GM19025 (cell line): ENCODE data around the gene PXN.
"Not testable (repeated sequence)": the region's sequence is repeated elsewhere in the genome, so short reads cannot be mapped to it uniquely, and the experiment has no call there.

Experiments used
- ATAC-seq: cut with Tn5 transposase; IDR thresholded peaks from one replicate; pipeline ENCODE4 v1.9.1; 2021; ENCODE audit warnings: mild to moderate bottlenecking, low read depth, moderate library complexity; ENCODE audit not compliant: unreplicated experiment

The PXN gene

DNA sequence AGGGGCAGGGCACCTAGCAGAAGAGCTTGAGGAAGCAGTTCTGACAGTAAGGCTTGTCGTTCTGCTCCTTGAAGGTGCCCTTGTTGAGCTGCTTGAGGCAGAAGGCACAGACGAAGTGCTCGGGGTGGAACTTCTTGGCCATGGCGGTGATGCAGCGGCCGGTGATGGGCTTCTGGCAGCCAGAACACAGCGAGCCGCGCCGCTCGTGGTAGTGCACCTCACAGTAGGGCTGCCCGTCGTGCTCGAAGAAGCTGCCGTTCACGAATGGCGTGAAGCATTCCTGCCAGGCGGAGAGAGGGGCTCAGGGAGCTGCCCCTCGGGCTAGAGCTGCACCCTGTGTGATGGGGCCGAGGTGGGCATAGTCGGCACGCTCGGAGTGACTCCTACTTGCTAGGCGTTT, 53.2 kb downstream of the PXN start:
- ATAC-seq = no peak

DNA sequence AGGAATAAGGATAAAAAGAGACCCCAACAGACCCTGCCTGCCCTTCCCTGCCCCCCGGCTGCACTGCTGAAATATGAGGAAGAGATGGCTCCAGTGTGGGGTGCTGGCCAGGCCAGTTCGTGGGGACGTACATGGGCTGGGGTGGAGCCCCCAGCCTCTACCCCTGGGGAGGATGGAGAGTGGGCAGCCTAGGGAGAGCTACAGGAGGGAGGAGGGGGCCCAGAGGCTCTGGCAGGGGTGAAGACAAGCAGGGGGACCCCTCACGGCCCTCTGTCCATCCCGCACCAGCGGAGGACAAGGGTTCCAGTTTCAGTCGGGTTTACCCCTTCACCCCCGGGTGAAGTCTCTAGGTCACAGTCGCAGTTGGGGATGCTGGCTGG, 53.6 kb downstream of the PXN start:
- no peak for ATAC-seq

DNA sequence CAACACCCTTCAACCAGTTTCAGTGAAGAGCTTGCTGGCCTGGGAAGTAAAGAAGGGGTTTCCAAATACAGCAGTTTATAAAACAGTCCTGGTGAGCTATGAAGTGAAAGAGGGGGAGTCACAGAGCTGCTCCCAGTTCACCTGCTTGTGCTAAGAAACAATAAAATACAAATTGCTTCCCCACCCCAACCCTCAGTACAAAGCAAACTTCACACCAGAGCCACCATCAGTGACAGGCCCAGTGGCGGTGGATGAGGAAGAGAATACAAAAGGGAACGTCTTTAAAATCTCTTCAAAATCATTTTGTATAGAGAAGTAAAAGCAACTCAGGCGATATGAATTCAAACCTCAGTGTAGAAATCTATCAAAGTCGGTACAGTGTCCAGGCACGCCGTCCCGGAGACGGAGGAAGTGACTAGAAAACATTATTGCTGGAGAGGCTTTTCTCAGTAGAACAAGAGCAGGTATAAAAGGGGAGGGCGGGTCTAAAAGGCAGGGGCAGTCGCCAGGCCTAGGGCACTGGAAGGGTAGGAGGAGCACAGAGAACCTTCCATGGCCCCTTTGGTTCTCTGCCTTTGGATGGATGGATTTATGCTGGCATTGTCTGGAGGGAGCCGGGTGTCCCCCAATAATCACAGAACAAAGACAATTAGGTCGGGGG, 54.2 kb downstream of the PXN start:
- no peak for ATAC-seq

DNA sequence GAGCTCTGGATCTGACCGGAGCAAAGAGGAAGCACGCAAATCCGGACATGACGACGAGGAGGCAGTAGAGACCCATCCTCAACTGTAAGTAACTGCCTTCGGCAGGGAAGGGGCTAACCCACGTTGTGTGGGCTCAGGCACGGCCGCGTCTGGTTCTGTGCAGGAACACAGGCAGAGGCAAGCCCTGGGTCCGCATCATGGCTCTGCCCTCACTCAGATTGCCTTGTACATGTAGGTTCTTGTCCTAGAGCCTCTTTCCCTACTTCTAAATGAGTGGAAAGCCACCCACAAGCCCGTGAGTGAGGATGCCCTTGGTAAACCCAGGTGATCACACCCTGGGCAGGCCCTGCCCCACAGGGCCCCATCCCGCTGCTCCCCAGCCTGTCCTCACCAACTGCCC, 55.7 kb downstream of the PXN start:
- no peak for ATAC-seq

DNA sequence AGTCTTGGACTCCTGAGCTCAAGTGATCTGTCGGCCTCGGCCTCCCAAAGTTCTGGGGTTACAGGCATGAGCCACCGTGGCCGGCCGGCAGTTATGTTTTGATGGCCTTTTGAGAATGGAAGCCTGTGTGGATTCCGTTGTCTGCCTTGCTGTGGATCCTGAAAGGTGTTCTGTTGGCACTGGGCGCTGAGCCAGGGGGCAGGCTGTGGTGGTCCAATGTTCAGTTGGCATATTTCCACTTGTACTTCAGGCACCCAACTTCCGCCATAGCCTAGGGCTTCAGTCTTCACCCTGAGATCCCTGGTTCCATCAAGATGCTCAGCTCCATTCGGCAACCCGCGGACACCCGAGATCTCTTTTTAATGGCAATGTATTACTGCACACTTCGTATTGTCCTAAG, 58.3 kb downstream of the PXN start:
- no peak for ATAC-seq

DNA sequence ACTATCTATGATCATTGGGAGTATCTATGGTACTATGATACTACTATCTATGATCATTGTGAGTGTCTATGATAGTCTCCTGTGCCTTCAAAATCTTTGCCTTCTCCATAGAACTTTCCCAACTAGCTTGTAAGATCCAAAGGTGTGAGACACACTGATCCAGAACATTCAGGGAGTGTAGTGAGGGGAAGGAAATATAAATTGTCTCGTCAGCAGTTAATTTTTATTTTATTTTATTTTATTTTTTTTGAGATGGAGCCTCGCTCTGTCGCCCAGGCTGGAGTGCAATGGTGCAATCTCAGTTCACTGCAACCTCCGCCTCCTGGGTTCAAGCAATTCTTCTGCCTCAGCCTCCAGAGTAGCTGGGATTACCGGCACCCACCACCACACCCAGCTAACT, 58.7 kb downstream of the PXN start:
- not testable (repeated sequence) for ATAC-seq

DNA sequence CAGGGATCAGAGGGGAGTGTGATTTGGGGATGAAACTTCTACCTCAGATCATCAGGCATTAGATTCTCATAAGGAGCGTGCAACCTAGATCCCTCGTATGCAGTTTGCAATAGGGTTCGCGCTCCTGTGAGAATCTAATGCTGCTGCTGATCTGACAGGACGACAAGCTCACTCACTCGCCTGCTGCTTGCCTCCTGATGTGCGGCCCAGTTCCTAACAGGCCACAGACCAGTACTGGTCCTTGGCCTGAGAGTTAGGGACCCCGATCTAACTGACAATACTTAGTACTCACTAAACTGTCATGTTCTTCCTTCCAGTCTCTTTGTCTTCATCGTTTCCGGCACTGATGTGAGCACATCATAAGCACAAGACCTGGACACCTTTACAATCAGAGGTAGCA, 59.3 kb downstream of the PXN start:
- no peak for ATAC-seq

DNA sequence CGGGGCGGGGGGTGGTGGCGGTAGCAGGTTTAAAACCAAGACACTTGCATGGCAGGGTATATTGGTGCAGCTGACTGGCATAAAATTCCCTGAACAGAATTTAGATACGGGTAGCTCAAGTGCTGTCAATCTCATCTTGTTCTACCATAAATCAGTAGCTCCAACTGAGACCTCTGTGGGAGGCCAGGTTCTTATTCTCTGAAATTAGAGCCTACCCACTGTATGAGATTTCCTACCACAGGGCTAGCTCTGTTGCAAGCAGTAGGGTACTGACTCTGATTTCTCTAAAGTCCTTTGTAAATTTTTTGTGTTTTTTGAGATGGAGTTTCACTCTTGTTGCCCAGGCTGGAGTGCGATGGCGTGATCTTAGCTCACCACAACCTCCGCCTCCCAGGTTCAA, 61.4 kb downstream of the PXN start:
- no peak for ATAC-seq

DNA sequence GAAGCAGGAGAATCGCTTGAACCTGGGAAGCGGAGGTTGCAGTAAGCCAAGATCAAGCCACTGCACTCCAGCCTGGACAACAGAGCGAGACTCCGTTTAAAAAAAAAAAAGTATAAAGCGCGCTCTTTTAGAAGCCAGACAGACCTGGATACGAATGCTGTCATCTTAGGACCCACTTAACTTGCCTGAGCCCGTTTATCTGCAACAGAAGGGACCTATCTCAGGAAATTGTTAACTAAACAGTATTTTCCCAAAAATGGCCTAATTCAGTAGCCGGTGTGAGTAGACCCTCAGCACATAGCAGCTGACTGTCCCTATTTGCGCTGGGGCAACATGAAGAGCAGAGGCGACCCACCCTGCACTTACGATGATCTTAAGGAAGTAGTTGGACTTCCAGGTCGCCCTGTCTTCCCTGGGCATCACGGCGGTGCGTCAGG, 65.1 kb downstream of the PXN start:
- ATAC-seq = no peak

DNA sequence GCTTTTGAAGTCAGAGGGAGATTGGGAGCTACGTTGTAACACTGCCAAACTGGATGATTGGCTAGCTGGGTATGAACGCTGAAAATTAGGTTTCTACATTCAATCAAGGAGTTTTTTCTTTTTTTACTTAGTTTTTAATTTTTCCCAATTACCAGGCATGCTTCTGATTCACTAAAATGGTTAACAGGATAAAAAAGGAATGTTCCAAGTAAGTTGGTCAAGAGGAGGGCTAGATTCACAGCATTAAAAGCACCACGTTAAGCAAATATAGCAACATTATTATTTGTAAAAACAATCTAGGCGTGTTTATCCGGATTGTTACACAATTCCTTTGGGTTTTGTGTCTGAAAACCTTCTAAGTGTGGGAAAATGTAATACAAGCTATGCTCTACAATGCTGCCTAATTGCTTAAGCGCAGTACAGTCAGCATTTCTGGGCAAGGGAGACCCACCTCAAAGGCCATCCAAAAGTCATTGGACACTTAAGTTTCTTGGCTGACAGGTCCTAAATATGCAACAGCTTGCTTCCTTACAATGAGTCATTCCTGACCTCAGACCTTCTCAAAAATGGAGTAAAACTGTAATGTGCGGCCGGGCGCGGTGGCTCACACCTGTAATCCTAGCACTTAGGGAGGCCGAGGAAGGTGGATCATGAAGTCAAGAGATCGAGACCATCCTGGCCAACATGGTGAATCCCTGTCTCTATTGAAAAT, 65.8 kb downstream of the PXN start:
- ATAC-seq = no peak

DNA sequence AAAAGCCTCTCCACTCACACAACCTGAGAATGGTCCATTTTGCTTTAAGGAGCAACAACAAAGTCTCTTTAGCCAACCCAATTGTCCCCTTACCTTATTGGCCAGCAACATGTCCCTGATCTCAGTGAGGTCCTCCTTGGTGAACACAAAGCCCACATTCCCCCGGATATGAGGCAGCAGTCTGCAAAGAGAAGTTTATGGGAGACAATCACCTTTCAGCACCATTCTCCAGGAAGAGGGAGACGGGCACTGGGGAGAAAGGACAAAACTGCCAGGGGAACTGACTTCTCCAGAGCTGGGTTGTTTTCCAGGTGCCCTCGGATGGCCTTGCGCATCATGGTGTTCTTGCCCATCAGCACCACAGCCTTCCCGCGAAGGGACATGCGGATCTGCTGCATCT, 66.5 kb downstream of the PXN start:
- no peak for ATAC-seq

DNA sequence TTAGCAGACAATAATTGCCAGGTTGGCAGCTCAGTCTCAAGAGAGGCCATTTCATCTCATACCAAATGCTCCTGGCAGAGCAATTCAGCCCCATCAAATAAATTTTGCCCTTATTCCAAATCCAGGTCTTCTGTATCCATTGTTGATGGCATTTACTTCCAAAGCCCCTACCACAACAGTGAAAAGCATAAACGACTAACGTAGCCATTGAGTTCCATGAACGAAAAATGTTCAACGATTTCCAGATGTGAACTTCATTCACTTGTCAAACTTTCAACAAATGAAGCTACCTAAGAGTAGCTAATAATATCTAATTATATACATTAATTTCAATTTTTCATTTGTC, 68.0 kb downstream of the PXN start:
- ATAC-seq = no peak

DNA sequence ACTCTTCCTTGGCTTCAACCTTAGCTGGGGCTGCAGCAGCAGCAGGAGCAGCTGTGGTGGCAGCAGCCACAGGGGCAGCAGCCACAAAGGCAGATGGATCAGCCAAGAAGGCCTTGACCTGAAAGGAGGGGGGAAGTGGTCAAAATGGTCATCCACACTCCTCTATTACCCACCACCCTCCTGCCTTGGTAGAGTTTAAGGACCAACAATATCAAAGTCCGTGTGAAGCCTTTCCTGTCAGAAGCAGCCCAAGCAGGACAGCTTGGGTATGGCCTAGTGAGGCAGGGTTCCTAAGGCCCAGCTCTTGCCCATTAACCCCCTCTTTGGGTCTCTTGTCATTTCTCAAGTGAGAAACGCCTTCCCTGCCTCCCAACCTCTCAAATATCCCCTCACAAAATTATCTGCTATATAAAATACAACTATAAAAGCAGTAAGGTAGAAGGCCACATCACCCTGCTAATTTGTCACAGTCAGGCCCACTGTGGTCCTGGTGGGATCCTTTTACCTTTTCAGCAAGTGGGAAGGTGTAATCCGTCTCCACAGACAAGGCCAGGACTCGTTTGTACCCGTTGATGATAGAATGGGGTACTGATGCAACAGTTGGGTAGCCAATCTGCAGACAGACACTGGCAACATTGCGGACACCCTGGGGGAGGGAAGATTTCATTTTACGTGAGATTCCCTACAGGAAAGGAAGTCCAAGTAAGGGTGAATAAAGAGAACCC, 68.6 kb downstream of the PXN start:
- ATAC-seq = not testable (repeated sequence)

DNA sequence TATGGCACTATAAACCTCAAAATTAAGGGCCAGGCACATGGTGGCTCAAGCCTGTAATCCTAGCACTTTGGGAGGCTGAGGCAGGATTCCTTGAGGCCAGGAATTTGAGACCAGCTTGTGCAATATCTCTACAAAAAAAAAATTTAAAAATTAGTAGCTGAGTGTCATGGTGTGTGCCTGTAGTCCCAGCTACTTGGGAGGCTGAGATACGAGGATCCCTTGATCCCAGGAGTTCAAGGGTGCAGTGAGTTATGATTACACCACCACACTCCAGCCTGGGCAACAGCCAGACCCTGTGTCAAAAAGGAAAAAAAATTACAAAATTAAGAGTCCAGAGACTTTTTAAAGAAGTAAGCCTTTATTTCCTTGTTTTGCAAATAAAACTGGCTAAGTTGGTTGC, 69.2 kb downstream of the PXN start:
- no peak for ATAC-seq

DNA sequence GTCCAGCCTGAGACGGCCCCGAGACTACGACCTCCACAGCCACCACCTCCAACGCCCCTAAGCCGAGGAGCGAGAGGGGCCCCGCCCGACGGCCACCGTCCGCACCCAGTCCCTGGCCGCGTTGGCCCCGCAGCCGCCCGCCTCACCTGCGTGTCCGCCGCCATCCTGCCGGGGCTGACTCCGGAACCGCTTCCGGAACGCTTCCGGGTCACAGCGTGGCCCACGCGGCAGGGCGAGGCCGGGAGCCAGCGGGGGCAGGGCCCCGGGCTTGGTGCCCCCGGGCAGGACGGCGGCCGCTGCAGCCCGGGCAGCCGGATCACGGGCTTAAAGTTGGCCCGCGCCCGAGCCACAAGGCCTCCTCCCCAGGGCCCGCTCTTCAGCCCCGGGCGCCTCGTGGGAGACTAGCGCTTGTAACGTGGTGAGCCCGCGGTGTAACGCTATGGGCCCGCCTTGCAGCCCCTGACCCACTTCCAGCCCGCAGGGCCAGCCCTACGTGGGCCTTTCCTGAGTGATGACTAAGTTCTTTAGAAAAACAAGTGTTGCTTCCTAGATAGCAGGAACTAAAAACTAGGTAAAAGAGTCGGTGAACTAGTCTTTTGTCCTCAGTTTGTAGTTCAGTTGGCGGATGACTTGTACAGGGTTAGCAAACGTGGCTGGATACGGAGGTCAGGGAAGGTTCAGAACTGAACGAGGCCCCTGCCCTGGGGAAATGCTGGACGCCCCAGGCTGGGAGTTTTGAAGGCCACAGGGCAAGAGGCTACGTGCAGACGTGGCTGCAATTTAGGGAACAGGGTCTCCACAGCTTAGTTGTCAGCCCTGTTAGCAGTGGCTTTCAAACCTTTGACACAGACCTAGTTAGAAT, 70.8 kb downstream of the PXN start, which contains the start of gene GCN1:
TSS of gene GCN1 (minus strand) at position 182 of the 862 bp plus-strand sequence. CDS start at position 164, 18 bp downstream.
- ATAC-seq = peak; percentile 77

DNA sequence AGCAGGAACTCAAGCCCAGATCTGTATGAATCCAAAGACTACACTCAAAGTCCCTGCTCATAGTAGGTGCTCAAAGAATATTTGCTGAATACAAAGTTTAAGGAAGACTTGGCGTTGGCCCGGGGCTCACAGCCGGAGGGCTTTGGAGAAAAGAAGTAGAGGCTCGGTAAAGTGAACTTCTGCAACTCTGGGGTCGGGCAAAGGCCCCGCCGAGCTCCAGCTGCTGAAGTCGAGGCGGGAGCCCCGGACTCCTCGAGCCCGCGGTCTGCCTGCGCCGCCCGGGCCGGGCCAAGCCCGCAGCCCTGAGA, 71.3 kb downstream of the PXN start:
- peak; percentile 22 for ATAC-seq

DNA sequence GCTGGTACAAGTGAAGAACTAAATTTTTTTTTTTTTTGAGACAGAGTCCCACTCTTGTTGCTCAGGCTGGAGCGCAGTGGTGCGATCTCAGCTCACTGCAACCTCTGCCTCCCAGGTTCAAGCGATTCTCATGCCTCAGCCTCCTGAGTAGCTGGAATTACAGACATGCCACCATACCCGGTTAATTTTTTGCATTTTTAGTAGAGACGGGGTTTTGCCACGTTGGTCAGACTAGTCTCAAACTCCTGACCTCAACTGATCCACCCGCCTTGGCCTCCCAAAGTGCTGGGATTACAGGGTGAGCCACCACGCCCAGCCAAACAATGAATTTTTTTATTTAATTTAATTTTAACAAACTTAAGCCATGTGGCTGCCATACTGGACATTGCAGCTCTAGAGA, 72.2 kb downstream of the PXN start:
- ATAC-seq = not testable (repeated sequence)

DNA sequence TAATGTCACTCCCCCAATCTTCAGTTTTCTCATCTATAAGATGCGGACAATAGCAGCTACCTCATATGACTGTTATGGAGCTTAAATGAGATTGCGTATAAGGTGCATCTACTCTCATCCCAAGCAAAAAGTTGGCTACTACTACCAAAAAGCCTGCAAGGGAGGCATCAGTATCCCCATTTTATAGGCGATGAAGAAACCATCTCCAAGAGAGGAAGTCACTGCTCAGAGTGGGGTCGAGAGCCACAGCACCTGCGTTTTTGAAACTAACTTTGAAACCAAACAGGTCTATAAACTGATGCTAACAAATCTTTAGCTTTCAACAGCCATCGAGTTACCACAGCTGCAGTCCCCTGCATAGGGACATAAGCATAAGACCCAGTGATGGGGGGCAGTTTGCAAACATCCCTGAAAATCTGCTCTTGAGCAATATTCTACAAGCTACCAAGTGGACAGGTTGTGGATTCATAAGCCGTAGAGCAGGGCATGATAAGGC, 74.5 kb downstream of the PXN start:
- ATAC-seq = no peak

DNA sequence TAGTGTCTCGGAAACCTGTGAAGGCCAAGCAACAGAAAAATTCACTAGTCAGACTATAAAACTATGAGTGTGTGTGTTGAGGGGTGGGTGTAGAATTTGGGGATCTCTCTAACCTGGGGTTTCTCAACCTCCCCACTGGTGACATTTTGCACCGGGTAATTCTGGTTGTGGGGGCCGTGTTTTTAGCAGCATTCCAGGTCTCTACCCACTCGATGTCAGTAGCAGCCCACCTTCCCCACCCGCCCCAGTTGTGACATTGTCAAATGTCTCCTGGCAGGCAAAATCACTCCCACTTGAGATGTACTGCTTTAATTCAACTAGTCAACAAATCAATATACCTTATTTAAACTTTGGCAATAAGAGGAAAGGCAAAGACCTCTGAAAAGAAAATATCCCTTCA, 75.1 kb downstream of the PXN start:
- ATAC-seq = no peak

DNA sequence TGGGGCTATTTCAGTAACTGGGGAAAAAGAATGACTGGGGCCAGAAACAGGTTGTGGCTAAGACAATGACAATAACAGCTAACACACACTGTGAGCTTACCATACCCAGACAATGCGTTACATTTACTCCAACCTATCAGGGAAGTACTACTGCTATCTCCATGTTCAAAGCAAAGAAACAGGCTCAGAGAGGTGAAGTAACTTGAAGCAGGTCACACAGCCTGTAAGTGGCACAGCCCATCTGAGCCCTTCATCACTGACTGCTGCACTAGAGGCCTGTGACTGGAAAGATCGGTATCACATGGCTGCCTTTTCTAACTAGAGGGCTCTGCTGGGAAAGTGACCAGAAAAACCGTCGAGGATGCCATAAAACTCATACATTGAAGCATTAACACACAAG, 78.9 kb downstream of the PXN start:
- no peak for ATAC-seq

DNA sequence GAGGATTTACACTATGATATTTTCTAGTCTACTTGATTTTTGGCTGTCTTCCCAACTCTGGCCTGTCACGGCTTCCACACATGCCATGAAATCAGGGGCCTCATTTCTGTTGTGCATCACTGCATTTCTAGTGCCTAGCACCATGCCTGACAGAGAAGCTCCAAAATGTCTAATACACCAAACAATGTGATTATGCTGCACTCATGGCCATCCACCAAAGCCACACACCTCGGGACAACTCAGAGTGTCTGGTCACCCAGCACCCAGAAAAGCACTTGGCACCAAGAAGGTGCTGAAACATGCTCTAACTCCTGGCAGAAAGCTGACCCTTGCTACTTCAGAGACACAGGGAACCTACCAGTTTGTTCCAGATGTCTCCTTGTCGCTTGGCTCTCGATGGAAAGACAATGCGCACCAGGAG, 82.3 kb downstream of the PXN start:
- ATAC-seq = no peak
